NCI-H187 (cell line): ENCODE data around the gene FBXO38.

Experiments used
- DNase-seq, 2 experiments: peaks; one replicate each; lab custom pipeline; 2025; lab: John Stamatoyannopoulos, UW

Gene FBXO38

GRCh38 chr5:148474025-148474511 is 90.3 kb downstream of the FBXO38 start:
- DNase-seq, result no peak

GRCh38 chr5:148476302-148476701 is 92.5 kb downstream of the FBXO38 start:
- DNase-seq, result no peak

- no peak for DNase-seq
Observed at GRCh38 chr5:148477429-148477828, 93.7 kb downstream of the FBXO38 start.

GRCh38 chr5:148482196-148482595 is 98.4 kb downstream of the FBXO38 start:
- DNase-seq, result no peak

GRCh38 chr5:148482697-148483462 is 99.1 kb downstream of the FBXO38 start:
- DNase-seq, result no peak

- no peak for DNase-seq
Observed at GRCh38 chr5:148483750-148484149, 100.0 kb downstream of the FBXO38 start.

GRCh38 chr5:148484651-148485050 is 100.9 kb downstream of the FBXO38 start:
- DNase-seq, result no peak

GRCh38 chr5:148486456-148486855 is 102.7 kb downstream of the FBXO38 start:
- DNase-seq, result no peak

- DNase-seq, result no peak
Observed at GRCh38 chr5:148488757-148489156, 105.0 kb downstream of the FBXO38 start.

GRCh38 chr5:148491015-148491792 is 107.4 kb downstream of the FBXO38 start:
- no peak for DNase-seq

- no peak for DNase-seq
Observed at GRCh38 chr5:148491793-148492184, 108.0 kb downstream of the FBXO38 start.

GRCh38 chr5:148492351-148492750 is 108.6 kb downstream of the FBXO38 start:
- no peak for DNase-seq
